ENCODE data around the gene TTC4.

The TTC4 gene

GRCh38 chr1:54701996-54702395 is 13.7 kb upstream of the TTC4 start:
- TF ChIP-seq CTCF (IDR thresholded peaks at IDR 0.05; ENCODE audit: extremely low read depth, missing control alignments), result no peak
- DNase-seq (ENCODE audit: low spot score), result no peak

- DNase-seq (ENCODE audit: low spot score), result no peak
- no peak for TF ChIP-seq CTCF (IDR thresholded peaks at IDR 0.05; ENCODE audit: extremely low read depth, missing control alignments)
Measured at GRCh38 chr1:54703471-54703870, 12.2 kb upstream of the TTC4 start.

GRCh38 chr1:54705153-54705552 is 10.5 kb upstream of the TTC4 start:
- TF ChIP-seq CTCF (IDR thresholded peaks at IDR 0.05; ENCODE audit: extremely low read depth, missing control alignments), result no peak
- DNase-seq (ENCODE audit: low spot score), result no peak

GRCh38 chr1:54706419-54706818 is 9.2 kb upstream of the TTC4 start:
- TF ChIP-seq CTCF (IDR thresholded peaks at IDR 0.05; ENCODE audit: extremely low read depth, missing control alignments), result no peak
- DNase-seq (ENCODE audit: low spot score), result no peak

GRCh38 chr1:54708385-54708784 is 7.3 kb upstream of the TTC4 start:
- DNase-seq (ENCODE audit: low spot score), result no peak
- TF ChIP-seq CTCF (IDR thresholded peaks at IDR 0.05; ENCODE audit: extremely low read depth, missing control alignments), result no peak

GRCh38 chr1:54709547-54710292 is 5.9 kb upstream of the TTC4 start:
- DNase-seq (ENCODE audit: low spot score), result no peak
- no peak for TF ChIP-seq CTCF (IDR thresholded peaks at IDR 0.05; ENCODE audit: extremely low read depth, missing control alignments)

GRCh38 chr1:54710434-54710833 is 5.2 kb upstream of the TTC4 start:
- DNase-seq (ENCODE audit: low spot score), result no peak
- TF ChIP-seq CTCF (IDR thresholded peaks at IDR 0.05; ENCODE audit: extremely low read depth, missing control alignments), result no peak

All from GM20000 (cell line).